ENCODE data around the gene SLC25A13. TPM values are rescaled to one million over a fixed set of nuclear protein-coding genes. Genes with fewer than 3 reads are reported as not detected.

The SLC25A13 gene
- total and polyA plus RNA-seq, 2 of the 8 experiments (the other 6 are each of a cell fraction or from before 2014, with no cell fraction given) = 30.8 to 85.4 TPM

- TF ChIP-seq EP300 (IDR thresholded peaks at IDR 0.05; ENCODE audit: borderline replicate concordance in 1 of 2, low read depth in 2 of 2, low read length in 2 of 2) = no peak
- TF ChIP-seq MAFK (IDR thresholded peaks at IDR 0.05; ENCODE audit: low read depth, low read length) = no peak
- TF ChIP-seq SIN3A (conservative IDR thresholded peaks at IDR 0.05 in 1 of 2, IDR thresholded peaks at IDR 0.05 in 1 of 2; ENCODE audit: low read depth in 1 of 2, low read length in 2 of 2) = no peak
- TF ChIP-seq E2F6 (IDR thresholded peaks at IDR 0.05) = no peak
- TF ChIP-seq CHD1 (IDR thresholded peaks at IDR 0.05; ENCODE audit: low read depth, low read length) = no peak
- no peak for TF ChIP-seq CHD7 (IDR thresholded peaks at IDR 0.05; ENCODE audit: insufficient replicate concordance, low read length)
These were observed 68.5 kb downstream of the SLC25A13 start (continued) for GRCh38 chr7:96253441-96253840.

All from H1 (cell line).